ENCODE measurements around the gene SPRR1B. TPM values are rescaled to one million over a fixed set of nuclear protein-coding genes. Genes with fewer than 3 reads are reported as not detected.

The SPRR1B gene
- total and polyA plus RNA-seq, 9 of the 15 experiments (the other 6 are each of a cell fraction or from before 2014, with no cell fraction given), result not detected

DNA sequence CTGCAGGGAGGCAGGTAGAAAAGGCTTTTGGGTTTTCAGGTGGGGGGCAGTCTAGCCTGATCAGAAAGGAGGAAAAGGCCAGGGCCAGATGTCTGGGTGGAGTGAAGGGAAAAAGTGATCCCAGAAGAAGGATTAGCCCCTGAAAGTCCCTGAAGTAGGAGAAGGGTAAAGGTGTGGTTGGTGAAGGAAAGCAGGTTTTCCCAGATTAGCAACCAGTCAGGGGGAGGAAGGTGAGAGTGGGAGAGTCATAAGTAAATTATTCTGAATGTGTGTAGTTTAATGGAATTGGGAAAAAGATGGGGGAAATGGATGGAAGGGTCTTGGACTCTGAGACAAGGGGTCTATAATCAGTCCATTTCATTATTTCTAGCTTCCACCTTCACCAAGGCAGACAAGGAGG is 47.8 kb upstream of the SPRR1B start:
- no peaks in the 10 kb centered on the region for H3K36me3 ChIP-seq (ENCODE audit: control insufficient read depth, insufficient read depth, low read length)
- FAIRE-seq, result no peak
- H3K9me3 ChIP-seq (replicated peaks; ENCODE audit: control insufficient read depth, insufficient read depth, low read depth, low read length), result no peaks in the 10 kb centered on the region
- peaks cover 0 to 10% of the 10 kb centered on the region in 2 experiments; a peak in 3 of 5 replicates for H3K27me3 ChIP-seq (ENCODE audit: control insufficient read depth in 2 of 2, insufficient read depth in 2 of 2, low read length in 2 of 2)
- POLR2A ChIA-PET, result no interaction called here
- in situ Hi-C loops (cut with MboI) (no loop called here), intact Hi-C loops (cut with micrococcal nuclease) (no loop called here)
- H2AFZ ChIP-seq (ENCODE audit: low read depth, low read length), result no peak overlapping the region
- no peak overlapping the region for H3K9ac ChIP-seq (ENCODE audit: insufficient read depth in 1 of 2, low read depth in 2 of 2, low read length in 2 of 2)
- CTCF ChIA-PET (ENCODE audit: low intra/inter-chr PET ratio), result no interaction called here
- no peak for ATAC-seq
- H3K4me1 ChIP-seq (replicated peaks in 1 of 2; ENCODE audit: control insufficient read depth in 2 of 2, insufficient read depth in 2 of 2, low read length in 2 of 2), result no peaks in the 10 kb centered on the region
- H3K4me2 ChIP-seq (ENCODE audit: insufficient read depth, low read length), result no peak overlapping the region
- no peak overlapping the region for H3K4me3 ChIP-seq
- H4K20me1 ChIP-seq (replicated peaks; ENCODE audit: control insufficient read depth, insufficient read depth, low read length), result no peaks in the 10 kb centered on the region
- BruUV-seq (replicated peaks), result no TSS peak
- TF ChIP-seq ZNF785 (CRISPR knock-in tag; IDR thresholded peaks at IDR 0.05), result no peak
- TF ChIP-seq RCOR1 (IDR thresholded peaks at IDR 0.05; ENCODE audit: borderline replicate concordance in 1 of 2, low read depth in 2 of 2, low read length in 2 of 2), result no peak
- TF ChIP-seq, protein P1, sequence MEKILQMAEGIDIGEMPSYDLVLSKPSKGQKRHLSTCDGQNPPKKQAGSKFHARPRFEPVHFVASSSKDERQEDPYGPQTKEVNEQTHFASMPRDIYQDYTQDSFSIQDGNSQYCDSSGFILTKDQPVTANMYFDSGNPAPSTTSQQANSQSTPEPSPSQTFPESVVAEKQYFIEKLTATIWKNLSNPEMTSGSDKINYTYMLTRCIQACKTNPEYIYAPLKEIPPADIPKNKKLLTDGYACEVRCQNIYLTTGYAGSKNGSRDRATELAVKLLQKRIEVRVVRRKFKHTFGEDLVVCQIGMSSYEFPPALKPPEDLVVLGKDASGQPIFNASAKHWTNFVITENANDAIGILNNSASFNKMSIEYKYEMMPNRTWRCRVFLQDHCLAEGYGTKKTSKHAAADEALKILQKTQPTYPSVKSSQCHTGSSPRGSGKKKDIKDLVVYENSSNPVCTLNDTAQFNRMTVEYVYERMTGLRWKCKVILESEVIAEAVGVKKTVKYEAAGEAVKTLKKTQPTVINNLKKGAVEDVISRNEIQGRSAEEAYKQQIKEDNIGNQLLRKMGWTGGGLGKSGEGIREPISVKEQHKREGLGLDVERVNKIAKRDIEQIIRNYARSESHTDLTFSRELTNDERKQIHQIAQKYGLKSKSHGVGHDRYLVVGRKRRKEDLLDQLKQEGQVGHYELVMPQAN (IDR thresholded peaks at IDR 0.05; ENCODE audit: borderline replicate concordance), result no peak
- no peak for TF ChIP-seq RFX7 (CRISPR knock-in tag; IDR thresholded peaks at IDR 0.05)
- no peak for TF ChIP-seq TARDBP (IDR thresholded peaks at IDR 0.05)
- TF ChIP-seq CHD1 (IDR thresholded peaks at IDR 0.05; ENCODE audit: low read length), result no peak
- TF ChIP-seq FOS (IDR thresholded peaks at IDR 0.05; ENCODE audit: extremely low read depth, insufficient read length), result no peak
- TF ChIP-seq FOXP1 (CRISPR knock-in tag; IDR thresholded peaks at IDR 0.05), result no peak
- TF ChIP-seq SMARCC2 (IDR thresholded peaks at IDR 0.05; ENCODE audit: low read depth), result no peak
- TF ChIP-seq RBM22 (IDR thresholded peaks at IDR 0.05; ENCODE audit: low read depth, low read length, poor library complexity, severe bottlenecking), result no peak
- TF ChIP-seq MCM3 (IDR thresholded peaks at IDR 0.05), result no peak
- no peak for TF ChIP-seq CREM (IDR thresholded peaks at IDR 0.05; ENCODE audit: low read depth)
- TF ChIP-seq, protein P2, sequence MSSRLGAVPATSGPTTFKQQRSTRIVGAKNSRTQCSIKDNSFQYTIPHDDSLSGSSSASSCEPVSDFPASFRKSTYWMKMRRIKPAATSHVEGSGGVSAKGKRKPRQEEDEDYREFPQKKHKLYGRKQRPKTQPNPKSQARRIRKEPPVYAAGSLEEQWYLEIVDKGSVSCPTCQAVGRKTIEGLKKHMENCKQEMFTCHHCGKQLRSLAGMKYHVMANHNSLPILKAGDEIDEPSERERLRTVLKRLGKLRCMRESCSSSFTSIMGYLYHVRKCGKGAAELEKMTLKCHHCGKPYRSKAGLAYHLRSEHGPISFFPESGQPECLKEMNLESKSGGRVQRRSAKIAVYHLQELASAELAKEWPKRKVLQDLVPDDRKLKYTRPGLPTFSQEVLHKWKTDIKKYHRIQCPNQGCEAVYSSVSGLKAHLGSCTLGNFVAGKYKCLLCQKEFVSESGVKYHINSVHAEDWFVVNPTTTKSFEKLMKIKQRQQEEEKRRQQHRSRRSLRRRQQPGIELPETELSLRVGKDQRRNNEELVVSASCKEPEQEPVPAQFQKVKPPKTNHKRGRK (tag; IDR thresholded peaks at IDR 0.05), result no peak
- no peak for TF ChIP-seq BRD9 (IDR thresholded peaks at IDR 0.05; ENCODE audit: low read depth, partially characterized antibody)
- TF ChIP-seq NBN (IDR thresholded peaks at IDR 0.05; ENCODE audit: low read depth), result no peak
- no peak for TF ChIP-seq COPS2 (conservative IDR thresholded peaks at IDR 0.05)
- no peak for TF ChIP-seq MTF1 (CRISPR knock-in tag; IDR thresholded peaks at IDR 0.05; ENCODE audit: borderline replicate concordance)
- TF ChIP-seq RHOXF2B (CRISPR knock-in tag; conservative IDR thresholded peaks at IDR 0.05), result no peak
- TF ChIP-seq SREBF1 (IDR thresholded peaks at IDR 0.05; ENCODE audit: borderline replicate concordance, low read depth, low read length), result no peak
- no peak for TF ChIP-seq XRCC3 (IDR thresholded peaks at IDR 0.05)
- DNase-seq (ENCODE audit: extremely low read depth in 1 of 4, low spot score in 3 of 4), result no peak
- H3K9me1 ChIP-seq (ENCODE audit: control insufficient read depth, insufficient read depth, low read length), result no peaks in the 10 kb centered on the region
- H3K79me2 ChIP-seq (ENCODE audit: control insufficient read depth, insufficient read depth, low read length), result no peaks in the 10 kb centered on the region
- no peak overlapping the region for H3K27ac ChIP-seq (ENCODE audit: extremely low read depth, low read depth, low read length)
